Cortex of kidney (tissue), 1 donor: ENCODE data around the gene ALAD.
"Not testable (repeated sequence)": the region's sequence is repeated elsewhere in the genome, so short reads cannot be mapped to it uniquely, and the experiment has no call there.

ENCODE experiments used
- DNase-seq: peaks from one replicate; lab custom pipeline; 2025; lab: John Stamatoyannopoulos, UW

Gene ALAD

DNA sequence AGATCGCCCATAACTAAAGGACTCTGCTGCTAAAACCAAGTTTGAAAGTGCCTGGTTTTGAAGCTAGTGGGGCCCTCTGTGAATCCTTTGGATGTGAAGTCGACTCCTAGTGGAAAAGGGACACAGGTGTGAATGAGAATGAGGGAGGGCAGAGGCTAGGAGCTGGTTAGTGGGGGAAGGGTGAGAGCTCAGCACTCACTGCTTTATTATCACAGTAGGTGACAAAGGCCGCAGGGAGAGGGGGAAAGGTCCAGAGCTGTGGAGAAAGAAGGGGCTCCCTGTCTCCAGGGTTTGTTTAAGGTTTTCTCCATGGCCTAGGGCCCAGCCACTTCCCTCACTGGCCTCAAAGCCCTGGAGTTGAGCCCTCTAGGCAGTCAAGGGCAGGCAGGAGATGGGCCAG lies 27.8 kb downstream of the ALAD start:
- no peak for DNase-seq

DNA sequence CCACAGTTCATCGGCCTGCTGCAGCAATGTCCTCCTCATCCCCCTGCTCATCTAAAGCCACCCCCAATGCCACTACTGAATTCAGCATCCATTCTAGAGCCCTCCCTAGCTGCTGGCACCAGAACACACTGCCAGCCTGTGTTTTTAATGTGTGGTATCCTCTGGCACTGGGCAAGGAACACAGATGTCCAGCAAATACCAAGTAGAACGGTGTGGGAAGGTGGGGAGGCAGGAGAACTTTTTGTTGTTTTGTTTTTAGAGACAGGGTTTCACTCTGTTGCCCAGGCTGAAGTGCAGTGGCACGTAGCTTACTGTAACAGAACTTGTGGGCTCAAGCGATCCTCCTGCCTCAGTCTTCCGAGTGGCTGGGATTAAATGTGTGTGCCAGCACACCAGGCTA lies 29.0 kb downstream of the ALAD start:
- DNase-seq, result no peak

DNA sequence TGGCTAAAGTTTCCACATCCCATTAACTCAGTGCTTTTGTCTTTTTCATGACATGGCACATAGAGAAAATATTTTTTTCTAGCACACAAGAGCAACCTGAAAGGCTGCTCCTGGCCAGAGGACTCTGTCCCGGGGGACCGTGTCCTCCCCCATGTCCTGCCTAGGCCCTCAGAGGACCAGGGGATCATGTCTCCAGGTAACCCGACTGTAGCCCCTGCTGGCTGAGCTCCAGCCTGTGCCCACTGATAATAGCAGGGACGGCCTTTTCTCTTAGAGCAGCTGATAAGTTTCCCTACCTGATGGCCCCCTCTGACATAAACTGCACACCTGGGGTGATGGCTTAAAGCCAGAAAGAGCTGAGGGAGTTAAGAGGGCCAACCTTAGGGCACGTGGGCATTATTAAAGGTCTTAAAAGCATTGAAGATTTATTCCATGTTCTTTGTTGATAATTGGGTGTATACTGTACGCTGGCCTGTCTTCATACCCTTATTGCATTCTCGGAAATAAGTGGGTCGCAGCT lies 30.2 kb downstream of the ALAD start:
- DNase-seq, result no peak

DNA sequence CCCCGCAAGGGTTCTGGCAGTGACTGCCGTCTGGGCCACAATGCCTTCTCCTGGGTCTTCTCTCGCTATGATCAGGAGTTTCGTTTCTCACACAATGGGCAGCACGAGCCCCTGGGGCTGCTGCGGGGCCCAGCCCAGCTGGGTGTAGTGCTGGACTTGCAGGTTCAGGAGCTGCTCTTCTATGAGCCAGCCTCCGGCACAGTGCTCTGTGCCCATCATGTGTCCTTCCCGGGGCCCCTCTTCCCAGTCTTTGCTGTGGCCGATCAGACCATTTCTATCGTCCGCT lies 31.3 kb downstream of the ALAD start:
- no peak for DNase-seq

DNA sequence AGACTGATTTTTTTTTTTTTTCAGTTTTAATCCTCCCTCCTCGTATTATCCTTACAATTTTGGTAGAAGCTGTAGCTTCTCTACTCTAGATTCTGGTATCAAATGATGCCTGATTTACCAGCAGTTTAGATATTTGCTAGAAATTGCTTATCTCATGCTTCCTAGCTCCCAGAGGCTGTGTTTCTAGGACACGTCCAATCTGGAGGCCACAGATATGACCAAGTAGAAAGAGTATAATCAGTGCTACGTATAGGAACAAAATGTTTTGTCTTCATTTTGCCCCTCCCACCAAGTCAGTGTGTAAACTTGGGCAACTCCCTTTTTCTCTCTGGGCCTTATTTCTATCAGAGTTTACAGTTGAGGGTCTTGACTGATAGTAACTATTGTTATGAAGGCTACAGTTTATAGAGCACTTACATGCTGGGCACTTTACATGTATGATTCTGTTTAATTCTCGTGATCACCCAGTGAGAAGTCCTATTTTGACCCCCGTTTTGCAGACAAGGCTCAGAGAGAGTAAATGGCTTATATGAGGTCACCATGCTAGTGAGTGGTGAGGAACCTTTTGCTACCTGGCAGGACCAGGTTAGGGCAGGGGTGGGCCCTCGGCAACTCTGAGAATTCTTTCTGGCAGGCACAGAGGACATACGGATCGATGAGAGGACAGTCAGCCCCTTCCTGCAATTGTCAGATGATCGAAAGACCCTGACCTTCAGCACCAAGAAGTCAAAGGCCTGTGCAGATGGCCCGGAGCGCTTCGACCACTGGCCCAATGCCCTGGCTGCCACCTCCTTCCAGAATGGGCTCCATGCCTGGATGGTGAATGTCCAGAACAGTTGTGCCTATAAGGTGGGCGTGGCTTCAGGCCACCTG lies 31.9 kb downstream of the ALAD start:
- no peak for DNase-seq

DNA sequence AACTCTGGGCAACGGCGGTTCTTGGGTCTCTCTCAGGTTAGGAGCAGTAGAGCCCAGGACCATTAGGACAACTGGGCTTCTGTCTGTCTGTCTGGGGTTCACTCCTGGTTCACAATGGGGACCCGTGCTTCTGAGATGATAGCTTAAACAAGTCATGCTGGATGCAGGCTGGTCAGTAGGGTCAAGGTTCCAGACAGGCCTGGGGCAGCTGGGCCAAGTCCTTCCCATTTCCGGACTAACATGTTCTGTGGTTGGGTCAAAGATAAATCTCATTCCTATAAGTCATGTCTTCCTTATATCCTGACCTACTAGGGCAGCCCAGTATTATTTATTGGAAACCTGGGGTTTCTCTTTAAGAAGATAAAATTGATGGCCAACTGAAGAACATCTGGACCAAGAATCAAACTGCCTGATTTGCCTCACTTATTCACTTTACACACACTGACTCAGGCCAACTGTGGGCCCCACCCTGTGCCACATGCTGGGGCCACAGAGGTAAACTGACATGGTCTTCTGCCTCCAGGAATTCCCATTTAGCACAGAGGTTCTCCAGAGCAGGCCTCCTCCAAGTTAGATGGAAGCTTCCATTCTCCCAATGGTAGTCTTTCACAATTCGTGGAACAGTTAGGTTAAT lies 32.6 kb downstream of the ALAD start:
- DNase-seq, result no peak

DNA sequence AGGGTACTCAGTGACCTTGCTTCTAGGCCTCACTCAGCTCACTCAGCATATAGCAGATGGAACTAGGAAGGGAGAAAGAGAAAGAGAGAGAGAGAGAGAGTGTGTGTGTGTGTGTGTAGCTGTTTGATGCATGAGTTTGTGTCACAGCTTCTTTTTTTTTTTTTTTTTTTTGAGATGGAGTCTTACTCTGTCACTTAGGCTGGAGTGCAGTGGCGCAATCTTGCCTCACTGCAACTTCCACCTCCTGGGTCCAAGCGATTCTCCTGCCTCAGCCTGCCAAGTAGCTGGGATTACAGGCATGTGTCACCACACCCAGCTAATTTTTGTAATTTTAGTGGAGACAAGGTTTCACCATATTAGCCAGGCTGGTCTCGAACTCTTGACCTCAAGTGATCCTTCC lies 35.4 kb downstream of the ALAD start:
- not testable (repeated sequence) for DNase-seq

DNA sequence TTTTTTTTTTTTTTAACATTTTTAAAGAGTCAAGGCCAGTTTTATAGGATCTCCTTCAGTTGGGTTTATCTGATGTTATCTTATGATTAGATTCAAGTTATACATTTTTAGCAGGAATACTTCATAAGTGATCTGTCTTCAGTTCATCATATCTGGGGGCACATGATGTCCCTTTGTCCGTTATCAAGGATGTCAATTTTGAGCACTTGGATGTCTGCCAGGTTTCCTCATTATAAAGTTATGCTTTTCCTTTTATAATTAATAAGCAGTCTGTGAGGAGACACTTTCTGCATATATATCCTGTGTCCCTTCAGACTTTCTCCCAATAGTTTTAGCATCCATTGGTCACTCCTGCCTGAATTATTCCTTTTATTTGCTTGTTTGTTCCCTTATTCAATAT lies 36.1 kb downstream of the ALAD start:
- DNase-seq, result no peak

DNA sequence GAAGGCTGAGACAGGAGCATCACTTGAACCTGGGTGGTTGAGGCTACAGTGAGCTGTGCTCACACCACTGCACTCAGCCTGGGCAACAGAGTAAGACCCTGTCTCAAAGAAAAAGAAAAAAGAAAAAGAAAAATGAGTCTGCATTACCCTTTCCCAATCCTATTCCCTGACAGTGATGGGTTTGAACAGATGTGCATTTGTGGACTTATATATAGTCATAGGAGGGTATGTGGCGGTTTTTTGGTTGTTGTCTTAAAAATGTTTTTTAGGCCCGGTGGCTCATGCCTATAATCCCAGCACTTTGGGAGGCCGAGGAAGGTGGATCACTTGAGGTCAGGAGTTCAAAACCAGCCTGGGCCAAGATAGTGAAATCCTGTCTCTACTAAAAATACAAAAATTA lies 37.7 kb downstream of the ALAD start:
- DNase-seq, result no peak

DNA sequence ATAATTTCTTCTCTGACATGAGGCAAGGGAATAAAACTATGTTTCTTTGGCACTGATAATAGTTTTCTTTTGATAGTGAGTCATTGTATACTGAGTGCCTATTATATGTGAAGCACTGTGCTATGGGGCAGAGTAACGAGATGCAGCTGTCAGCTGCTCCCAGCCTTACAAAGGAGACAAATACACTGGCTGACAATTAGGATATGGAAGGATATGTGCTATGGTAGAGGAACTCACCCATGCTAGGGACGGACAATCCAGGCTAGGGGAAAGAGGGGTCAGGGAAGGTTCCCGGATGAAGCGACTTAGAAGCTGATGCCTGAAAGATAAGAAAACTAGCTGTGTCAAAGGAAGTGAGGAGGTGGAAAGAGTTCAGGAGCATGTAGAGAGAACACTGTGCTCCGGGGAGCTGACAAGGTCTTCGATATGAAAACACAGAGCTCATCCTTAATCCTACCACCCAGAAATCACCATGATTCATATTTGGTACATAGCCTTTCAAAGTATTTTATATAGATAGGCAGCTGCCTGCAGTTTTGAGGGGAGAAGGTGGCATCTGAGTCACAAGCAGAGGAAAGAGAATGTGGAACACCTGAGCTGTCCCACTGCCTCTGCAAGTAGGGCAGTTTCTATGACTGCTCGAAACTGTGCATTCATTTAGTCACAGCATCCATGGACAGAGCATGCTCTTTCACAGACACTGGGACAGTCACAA lies 39.6 kb downstream of the ALAD start:
- no peak for DNase-seq

DNA sequence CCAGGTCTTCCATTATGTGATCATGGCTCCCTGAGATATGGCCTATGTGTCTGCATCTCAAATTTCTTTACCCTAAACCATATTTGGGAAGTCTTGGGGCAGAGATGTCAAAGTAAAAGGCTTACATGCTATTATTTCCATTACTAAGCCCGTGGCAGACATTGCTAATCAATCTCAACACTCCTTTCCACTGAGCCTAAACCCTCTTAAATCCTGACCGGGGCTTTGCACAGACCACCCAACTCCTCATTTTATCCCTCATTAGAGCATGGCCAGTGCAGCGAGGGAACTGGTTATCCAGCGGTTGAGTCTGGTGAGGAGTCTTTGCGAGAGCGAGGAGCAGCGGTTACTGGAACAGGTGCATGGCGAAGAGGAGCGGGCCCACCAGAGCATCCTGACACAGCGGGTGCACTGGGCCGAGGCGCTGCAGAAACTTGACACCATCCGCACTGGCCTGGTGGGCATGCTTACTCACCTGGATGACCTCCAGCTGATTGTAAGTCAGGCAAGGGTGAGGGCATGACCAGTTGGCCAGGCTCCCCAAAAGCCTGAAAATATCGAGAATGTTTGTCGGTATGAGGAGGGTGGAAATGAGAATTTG lies 40.7 kb downstream of the ALAD start:
- DNase-seq, result no peak

DNA sequence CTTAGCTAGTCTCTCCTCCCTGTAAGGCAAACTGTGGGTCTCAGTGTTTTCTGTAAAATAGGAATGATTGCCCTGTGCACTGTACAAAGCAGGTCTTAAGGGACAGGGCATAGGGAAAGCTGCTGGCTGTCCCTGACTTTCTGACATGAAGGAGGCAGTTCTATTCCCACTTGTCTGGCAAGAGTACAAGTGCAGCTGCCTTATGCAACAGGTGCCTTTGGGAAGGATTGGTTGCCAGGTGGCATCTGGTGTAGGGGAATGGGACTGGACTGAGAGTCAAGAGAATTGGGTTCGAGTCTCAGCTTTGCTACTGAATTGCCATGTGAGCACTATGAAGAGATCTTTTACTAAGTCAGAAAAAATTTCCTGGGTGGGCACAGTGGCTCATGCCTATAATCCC lies 41.7 kb downstream of the ALAD start:
- DNase-seq, result no peak

DNA sequence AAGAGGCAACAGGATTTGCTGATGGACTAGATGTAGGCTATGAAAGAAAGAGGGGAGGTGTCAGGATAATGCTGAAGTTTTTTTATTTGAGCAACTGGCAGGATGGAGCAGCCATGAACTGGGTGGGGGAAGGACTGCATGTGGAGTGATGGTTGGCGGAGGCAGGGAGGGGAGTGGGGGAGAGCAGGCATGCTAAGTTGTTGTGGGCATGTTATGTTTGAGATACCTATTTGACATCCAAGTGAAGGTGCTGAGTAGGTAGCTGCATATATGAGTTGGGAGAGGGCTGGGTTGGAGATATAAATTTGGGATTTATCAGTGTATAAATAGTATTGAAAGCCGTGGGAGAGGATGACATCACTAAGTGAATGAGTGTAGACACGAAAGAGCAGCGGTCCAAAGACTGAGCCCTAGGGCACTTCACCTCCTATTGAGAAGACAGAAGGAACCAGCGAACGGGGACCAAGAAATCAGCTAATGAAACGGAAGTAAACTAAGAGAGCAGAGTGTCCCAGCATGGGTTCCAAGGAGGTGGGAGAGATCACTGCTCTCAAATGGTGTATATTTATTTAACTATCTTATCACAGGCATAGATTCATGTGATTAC lies 44.3 kb downstream of the ALAD start:
- no peak for DNase-seq

DNA sequence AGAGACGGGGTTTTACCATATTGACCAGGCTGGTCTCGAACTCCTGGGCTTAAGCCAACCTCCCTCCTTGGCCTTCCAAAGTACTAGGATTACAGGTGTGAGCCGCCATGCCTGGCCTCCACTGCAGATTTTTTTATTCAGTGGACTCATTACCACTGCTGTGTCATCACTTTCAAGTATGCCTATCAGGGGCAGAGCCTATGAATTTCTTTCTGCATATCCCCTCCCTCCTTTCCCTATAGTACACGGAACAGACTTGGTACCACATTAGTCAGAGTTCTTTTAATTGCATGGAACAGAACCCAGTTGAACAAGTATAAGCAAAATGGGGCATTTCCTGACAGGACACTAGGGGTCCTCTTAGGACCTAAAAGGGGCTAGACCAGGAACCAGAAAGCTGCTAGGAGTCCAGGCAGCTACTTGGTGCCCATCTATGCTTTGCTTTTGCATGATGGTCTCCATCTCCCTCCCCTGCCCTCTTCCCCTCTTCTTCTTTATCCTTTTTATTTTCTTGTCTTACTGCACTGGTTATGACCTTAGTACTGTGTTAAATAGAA lies 46.0 kb downstream of the ALAD start:
- DNase-seq, result no peak

DNA sequence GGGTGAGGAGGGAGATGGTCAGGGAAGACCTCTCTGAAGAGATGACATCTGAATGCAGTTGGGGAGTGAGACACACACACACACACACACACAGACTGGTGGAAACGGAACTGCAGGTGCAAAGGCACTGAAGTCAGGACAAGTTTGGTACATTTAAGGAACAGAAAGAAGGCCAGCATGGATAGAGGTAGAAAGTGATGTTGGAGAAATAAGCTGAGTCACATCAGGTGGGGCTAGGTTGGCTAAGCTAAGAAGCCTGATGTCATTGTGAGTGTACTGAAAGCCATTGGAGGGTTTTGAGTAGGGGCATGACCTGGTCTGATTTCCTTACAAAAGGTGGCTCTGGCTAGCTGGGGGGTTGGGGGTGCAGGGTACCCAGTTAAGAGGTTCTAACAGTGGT lies 48.7 kb downstream of the ALAD start:
- no peak for DNase-seq

DNA sequence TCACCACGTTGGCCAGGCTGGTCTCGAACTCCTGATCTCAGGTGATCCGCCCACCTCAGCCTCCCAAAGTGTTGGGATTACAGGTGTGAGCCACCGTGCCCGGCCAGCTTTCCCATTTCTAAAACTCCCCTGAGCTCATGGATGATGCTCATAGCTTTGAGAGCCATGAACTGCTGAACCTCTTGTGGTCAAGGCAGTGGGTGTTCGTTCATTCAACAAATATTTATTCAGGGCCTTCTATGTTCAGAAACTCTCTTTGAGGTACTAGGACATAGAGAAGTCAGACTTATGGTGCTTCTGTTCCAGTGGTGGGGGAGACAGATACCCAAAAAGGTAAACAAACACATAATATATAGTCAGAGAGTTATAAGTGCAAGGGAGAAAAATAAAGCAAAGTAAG lies 49.1 kb downstream of the ALAD start:
- DNase-seq, result no peak

DNA sequence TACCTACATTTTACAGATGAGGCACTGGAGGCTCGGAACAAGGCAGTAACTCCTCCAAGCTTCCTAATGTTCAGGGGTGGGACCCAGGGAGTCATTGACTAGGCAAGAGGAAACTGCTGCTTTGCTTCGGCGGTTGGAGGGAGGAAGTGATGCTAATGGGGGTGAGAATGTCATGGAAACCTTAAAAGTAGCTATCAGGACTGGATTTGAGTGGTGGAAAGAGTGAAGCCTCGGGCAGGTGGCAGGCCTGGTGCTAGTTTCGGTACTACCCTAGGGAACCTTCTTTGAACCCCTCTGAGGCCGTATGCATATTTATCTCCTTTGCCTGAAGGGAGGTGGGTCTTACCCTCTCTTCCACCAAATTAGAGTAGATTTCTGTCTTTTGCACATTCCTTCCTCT lies 50.1 kb downstream of the ALAD start:
- no peak for DNase-seq

DNA sequence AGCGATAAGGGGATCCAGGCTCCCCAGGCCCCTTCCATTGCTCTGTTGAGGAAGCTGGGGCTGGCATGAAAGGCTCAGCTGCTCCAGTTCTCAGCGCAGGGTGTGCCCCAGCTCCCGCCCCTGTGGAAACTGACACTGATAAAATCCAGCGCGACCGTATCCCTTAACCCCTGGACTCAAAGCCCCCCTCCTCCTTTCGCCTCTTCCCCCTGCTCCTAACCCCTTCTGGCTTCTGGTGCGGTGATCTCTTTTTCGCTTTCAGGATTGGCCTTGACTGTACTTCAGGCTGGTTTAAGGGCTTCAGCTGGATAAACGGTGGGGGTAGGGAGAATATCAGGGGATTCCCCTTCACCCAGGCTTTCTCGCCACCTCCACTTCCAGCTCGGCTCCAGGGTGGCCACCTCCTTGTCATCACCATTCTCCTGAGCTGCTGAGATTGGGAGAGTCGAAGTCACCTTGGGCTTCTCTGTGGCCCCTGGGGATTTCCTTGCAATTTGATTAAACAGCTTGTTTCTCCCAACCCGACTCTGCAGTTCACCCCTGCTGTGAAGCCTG lies 50.9 kb downstream of the ALAD start:
- DNase-seq, result no peak

DNA sequence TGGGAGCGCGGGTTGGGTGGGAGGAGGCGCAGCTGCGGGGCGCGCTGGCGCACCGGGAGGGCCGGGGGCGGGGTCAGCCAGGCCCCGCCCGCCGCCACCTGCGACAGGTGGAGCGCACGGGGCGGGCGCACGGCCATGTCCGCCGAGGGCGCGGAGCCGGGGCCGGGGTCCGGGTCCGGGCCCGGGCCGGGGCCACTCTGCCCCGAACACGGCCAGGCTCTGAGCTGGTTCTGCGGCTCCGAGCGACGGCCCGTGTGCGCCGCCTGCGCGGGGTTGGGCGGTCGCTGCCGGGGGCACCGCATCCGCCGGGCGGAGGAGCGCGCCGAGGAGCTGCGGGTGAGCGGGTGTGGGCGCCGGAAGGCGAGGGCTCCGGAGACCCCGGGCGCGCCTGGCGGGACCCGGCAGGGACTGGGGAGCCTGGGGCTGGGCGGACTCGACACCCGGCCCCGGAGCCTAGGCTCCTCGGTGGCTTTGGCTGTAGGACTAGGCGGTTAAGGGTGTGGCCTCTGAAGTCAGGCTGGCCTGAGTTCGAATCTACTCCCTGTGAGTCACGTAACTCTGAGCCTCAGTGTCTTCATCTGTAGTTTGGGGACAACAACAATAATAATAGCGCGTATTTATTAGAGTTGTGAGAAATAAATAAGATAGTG lies 51.5 kb downstream of the ALAD start, which contains the start of gene BSPRY:
Gene BSPRY (plus strand): TSS at position 97 of the 650 bp plus-strand sequence. CDS start 39 bp downstream, at position 136.
- no peak for DNase-seq

DNA sequence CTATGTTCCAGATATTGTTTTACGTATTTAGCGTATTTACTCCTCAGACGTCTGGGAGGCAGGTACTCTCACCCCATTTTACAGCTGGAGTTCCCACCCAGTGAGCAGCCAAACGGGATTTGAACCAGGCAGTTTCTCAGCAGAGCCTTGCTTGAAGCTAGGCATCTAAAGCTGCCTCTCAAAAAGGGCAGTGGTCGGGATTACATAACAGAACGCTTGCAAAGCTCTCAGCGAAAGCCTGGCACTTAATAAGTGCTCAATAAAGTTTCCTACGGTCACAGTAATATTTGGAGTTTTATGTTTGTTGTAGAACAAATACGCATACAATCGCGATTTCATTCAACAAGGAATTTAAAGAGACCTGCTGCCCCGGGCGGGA lies 52.0 kb downstream of the ALAD start:
- no peak for DNase-seq

DNA sequence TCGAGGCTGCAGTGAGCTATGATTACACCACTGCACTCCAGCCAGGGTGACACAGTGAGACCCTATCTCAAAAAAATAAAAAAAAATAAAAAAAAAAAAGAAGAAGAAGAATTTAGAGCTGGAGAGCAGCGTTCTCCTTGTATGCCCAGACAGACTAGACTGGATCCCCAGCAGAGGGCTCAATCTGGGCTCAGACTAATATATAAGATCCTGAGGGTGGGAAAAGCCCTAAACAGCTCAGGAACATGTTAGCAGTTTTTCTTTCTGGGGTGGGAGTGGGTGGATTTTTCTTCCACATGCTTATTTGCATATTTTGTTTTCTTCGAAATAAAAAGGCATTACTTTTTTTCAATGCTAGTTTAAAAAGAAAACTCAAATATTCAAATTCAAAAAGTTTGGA lies 52.6 kb downstream of the ALAD start:
- no peak for DNase-seq
